ENCODE results near the gene RRBP1. TPM values are rescaled to one million over a fixed set of nuclear protein-coding genes. Genes with fewer than 3 reads are reported as not detected.

RRBP1 gene
- total RNA-seq, 1 donor from 2014 or later: 101 TPM

DNA sequence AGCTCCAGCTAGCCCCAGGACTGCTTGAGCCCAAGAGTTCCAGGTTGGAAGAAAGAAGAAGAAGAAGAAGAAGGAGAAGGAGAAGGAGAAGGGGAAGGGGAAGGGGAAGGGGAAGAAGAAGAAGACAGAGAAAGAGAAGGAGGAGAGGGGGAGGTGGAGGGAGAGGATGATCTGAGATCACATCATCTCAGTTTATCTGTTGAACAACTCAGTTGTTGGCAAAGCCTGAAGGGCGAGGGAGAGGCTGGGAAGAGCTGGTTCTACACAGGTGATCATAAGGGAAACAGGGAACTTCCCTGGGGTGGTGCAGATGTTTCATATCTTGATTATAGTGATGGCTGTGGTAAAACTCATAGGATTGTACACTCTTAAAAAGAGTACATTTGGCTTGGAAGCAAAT, 3.1 kb upstream of the RRBP1 start:
- H3K4me3 ChIP-seq: no peak overlapping the region
- H3K36me3 ChIP-seq: no peaks in the 10 kb centered on the region
- intact Hi-C loops (cut with DNase I): loop anchor here (10.0 kb wide), 2 partner anchors 880 to 1110 kb away; partner anchors contain the start of genes KIF16B and SMIM26
- no peak overlapping the region for H3K27ac ChIP-seq
- H3K9me3 ChIP-seq: no peaks in the 10 kb centered on the region
- peaks cover 4 to 5% of the 10 kb centered on the region in 2 donors for H3K4me1 ChIP-seq
- TF ChIP-seq, protein P1, sequence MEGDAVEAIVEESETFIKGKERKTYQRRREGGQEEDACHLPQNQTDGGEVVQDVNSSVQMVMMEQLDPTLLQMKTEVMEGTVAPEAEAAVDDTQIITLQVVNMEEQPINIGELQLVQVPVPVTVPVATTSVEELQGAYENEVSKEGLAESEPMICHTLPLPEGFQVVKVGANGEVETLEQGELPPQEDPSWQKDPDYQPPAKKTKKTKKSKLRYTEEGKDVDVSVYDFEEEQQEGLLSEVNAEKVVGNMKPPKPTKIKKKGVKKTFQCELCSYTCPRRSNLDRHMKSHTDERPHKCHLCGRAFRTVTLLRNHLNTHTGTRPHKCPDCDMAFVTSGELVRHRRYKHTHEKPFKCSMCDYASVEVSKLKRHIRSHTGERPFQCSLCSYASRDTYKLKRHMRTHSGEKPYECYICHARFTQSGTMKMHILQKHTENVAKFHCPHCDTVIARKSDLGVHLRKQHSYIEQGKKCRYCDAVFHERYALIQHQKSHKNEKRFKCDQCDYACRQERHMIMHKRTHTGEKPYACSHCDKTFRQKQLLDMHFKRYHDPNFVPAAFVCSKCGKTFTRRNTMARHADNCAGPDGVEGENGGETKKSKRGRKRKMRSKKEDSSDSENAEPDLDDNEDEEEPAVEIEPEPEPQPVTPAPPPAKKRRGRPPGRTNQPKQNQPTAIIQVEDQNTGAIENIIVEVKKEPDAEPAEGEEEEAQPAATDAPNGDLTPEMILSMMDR (IDR thresholded peaks at IDR 0.05): no peak
- DNase-seq (ENCODE audit: low spot score in 2 of 2): no peak
- no peaks in the 10 kb centered on the region for H3K27me3 ChIP-seq

DNA sequence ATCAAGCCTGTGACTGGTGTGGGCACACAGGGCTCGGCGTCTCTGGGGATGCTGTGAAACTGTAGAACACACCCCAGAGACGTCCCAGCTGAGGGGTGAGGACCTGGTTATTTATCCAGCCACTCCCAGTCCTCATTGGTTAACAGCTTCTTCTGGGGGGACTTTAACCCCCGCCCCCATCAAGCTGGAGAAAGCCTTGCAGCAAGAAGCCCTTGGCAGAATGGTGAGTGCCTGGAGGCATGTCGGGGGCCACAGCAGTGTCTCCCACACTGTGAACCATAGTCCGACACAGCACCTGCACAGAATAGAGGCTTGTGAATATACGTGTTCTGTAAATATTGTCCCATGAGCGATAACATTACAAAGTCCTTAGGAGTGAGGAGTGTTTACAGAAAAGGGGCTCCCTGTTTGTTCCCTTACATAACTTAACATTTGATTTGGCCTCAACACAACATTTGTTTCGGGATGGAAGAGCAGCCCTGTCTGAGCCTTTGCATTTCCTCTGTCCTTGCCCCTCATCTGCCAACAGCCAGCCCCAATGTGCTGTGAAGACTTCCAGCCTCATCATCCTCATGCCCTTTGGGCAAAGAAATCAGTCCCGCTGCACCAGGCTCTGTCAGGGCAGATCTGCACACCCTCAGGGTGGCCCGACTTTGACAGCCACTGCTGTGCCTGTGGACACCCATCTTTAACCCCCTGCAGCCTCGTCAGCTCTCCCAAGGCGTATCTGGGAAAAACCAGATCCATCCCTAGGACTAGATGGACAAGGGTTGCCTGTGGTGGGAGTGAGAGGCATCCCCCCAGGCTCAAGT, 2.2 kb upstream of the RRBP1 start:
- peaks cover 4 to 10% of the 10 kb centered on the region in 2 donors for H3K4me1 ChIP-seq
- intact Hi-C loops (cut with DNase I): loop anchor here (5.0 to 10.0 kb wide), 6 partner anchors 108 to 1109 kb away; partner anchors contain the start of genes KAT14, KIF16B, PET117 and SMIM26
- no peak overlapping the region for H3K27ac ChIP-seq
- TF ChIP-seq, protein P1 (IDR thresholded peaks at IDR 0.05): no peak
- H3K27me3 ChIP-seq: no peaks in the 10 kb centered on the region
- no peaks in the 10 kb centered on the region for H3K9me3 ChIP-seq
- no peak for DNase-seq (ENCODE audit: low spot score in 2 of 2)
- H3K4me3 ChIP-seq: no peak overlapping the region
- no peaks in the 10 kb centered on the region for H3K36me3 ChIP-seq

DNA sequence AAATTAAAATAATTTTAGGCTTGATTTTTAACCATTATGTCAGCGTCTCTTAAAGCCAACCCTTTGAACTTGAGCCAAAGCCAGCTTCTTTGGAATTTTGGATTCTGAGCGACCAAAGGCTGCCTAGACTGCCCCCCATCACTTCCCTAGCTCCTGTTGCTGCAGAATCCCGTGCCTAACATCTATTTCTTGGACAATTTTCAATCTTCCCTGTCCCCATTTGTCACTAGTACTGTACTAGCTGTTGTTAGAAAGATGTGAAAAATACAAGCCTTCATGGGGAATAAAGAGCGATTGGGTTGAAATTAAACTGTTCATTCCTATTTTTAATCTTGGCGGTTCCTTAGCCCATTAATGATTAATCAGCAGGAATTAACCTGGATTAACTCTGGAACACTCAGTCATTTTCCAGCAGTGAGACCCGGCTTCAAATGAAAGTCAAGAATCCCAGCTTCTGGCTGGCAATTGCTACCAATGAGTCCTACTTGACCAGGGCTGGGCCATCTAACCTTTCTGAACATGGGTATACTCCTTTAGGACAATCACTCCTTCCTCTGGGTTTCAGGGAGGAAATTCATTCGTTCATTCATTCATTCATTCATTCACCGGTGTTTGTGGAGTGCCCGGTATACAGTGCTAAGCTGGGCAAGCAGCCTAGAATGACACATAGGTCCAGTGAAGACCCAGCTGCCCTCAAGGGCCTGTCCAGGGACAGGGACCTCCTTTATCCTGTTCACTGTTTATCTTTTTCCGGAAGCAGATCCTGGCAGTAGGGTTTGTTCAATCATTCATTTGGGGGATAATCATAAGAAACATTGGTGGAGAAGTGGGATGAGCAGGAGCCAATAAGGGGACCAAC, 1.4 kb upstream of the RRBP1 start:
- Histone ChIP-seq H3K9me3 (no peaks in the 10 kb centered on the region), H3K4me3 (peak overlapping the region in 1 of 2 donors; percentile 90), H3K4me1 (peaks cover 4 to 10% of the 10 kb centered on the region in 2 donors), H3K27me3 (no peaks in the 10 kb centered on the region), H3K36me3 (no peaks in the 10 kb centered on the region), H3K27ac (no peak overlapping the region)
- intact Hi-C loops (cut with DNase I): loop anchor here (2.0 to 10.0 kb wide), 8 partner anchors 109 to 1109 kb away; partner anchors contain the start of genes KAT14, KIF16B, MGME1 and PET117
- TF ChIP-seq, protein P1 (IDR thresholded peaks at IDR 0.05): no peak
- peak in 1 of 2 donors; percentile 38 for DNase-seq (ENCODE audit: low spot score in 2 of 2)

DNA sequence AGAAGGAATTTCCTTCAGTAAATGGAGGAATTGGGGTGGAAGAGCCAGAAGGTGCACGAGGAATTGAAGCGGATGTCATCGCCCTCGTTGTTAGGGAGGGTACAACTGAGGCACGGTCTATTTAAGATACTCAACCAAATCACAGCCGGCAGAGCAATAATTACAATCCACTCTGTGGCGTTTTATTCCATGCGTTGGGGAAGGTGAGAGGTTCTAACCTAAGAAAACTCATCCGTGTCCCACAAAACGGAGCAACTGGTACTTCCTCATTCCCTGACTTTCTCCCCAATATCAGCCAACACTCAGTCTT, 802 bp upstream of the RRBP1 start:
- H3K9me3 ChIP-seq: no peaks in the 10 kb centered on the region
- H3K36me3 ChIP-seq: no peaks in the 10 kb centered on the region
- no peaks in the 10 kb centered on the region for H3K27me3 ChIP-seq
- peaks cover 4 to 10% of the 10 kb centered on the region in 2 donors for H3K4me1 ChIP-seq
- DNase-seq (ENCODE audit: low spot score in 2 of 2): no peak
- peak overlapping the region; percentile 62 to 95 for H3K27ac ChIP-seq
- H3K4me3 ChIP-seq: peak overlapping the region; percentile 90 to 93
- intact Hi-C loops (cut with DNase I): loop anchor here (1.0 to 10.0 kb wide), 9 partner anchors 109 to 1108 kb away; partner anchors contain the start of genes KAT14, KIF16B, MGME1 and PET117
- TF ChIP-seq, protein P1 (IDR thresholded peaks at IDR 0.05): no peak

GRCh38 chr20:17681726-17682102, 328 bp downstream of the RRBP1 start:
- Histone ChIP-seq H3K36me3 (peaks cover 4% of the 10 kb centered on the region in 2 donors), H3K4me3 (peak overlapping the region; percentile 90 to 93), H3K9me3 (no peaks in the 10 kb centered on the region), H3K27me3 (no peaks in the 10 kb centered on the region), H3K27ac (peak overlapping the region; percentile 95 to 97), H3K4me1 (peaks cover 4 to 16% of the 10 kb centered on the region in 2 donors)
- intact Hi-C loops (cut with DNase I): loop anchor here (1.0 to 10.0 kb wide), 11 partner anchors 111 to 1107 kb away; partner anchors contain the start of genes KAT14, KIF16B, MGME1 and PET117
- TF ChIP-seq, protein P1 (IDR thresholded peaks at IDR 0.05): no peak
- no peak for DNase-seq (ENCODE audit: low spot score in 2 of 2)
